Kidney (tissue), 14 donors: ENCODE data around the gene RETREG1. TPM values are rescaled to one million over a fixed set of nuclear protein-coding genes. Genes with fewer than 3 reads are reported as not detected.

Experiments
- DNase-seq, 5 donors: peaks; one replicate each; pipeline ENCODE4 v3.0.0-alpha.2; 2013 to 2020
- FAIRE-seq: peaks from 2 replicates; lab custom pipeline; 2012; peaks lifted over from hg19 to GRCh38; lab: Jason Lieb, UNC
- H3K27ac ChIP-seq, 2 donors: one replicate each; pipeline ENCODE4 v1.7.0; 2013; ENCODE audit warnings: low read depth in 2 of 2, low read length in 2 of 2, inconsistent platforms in 1 of 2
- H3K27me3 ChIP-seq: one replicate; pipeline ENCODE4 v1.7.1; 2013; ENCODE audit warnings: low read length, inconsistent platforms; ENCODE audit not compliant: control insufficient read depth, insufficient read depth
- H3K36me3 ChIP-seq, 3 donors: one replicate each; pipeline versions ENCODE4 v1.7.0 to v1.7.1; 2013; ENCODE audit warnings: low read length in 3 of 3, control low read depth in 1 of 3, inconsistent platforms in 1 of 3; ENCODE audit not compliant: insufficient read depth in 3 of 3, control insufficient read depth in 2 of 3
- H3K4me1 ChIP-seq, 3 donors: one replicate each; pipeline versions ENCODE4 v1.7.0 to v1.7.1; 2013; ENCODE audit warnings: low read length in 3 of 3, inconsistent platforms in 1 of 3, low read depth in 1 of 3; ENCODE audit not compliant: control insufficient read depth in 2 of 3, insufficient read depth in 2 of 3
- H3K4me3 ChIP-seq, 3 donors: one replicate each; pipeline versions ENCODE4 v1.7.0 to v1.8.1; 2013; ENCODE audit warnings: low read length in 3 of 3, control low read depth in 1 of 3, inconsistent platforms in 1 of 3
- H3K9ac ChIP-seq, 3 donors: one replicate each; pipeline versions ENCODE4 v1.7.0 to v1.7.1; 2013; ENCODE audit warnings: low read length in 3 of 3, control low read depth in 1 of 3, inconsistent platforms in 1 of 3
- H3K9me3 ChIP-seq, 3 donors: one replicate each; pipeline versions ENCODE4 v1.7.0 to v1.7.1; 2013; ENCODE audit warnings: low read length in 3 of 3, control low read depth in 1 of 3, inconsistent platforms in 1 of 3; ENCODE audit not compliant: control insufficient read depth in 2 of 3, insufficient read depth in 1 of 3
- CTCF ChIP-seq: IDR thresholded peaks from 3 replicates; pipeline ENCODE4 v1.5.1; 2012; ENCODE audit warnings: mild to moderate bottlenecking, moderate library complexity, borderline replicate concordance; ENCODE audit not compliant: insufficient read depth; ENCODE audit errors: extremely low read depth
- intact Hi-C: fragments of 100-400 bp; cut with DNase I; formaldehyde crosslinking; loops from one replicate; pipeline ENCODE4 v1.11.1; 2022
- polyA plus RNA-seq: library from polyadenylated mRNA; stranded (reverse); fragments of 350-450 nt; fragmentation: Illumina TruSeq; extraction: RNeasy Lipid Tissue Mini Kit (QIAGEN cat#74804); gene quantifications from one replicate; pipeline ENCODE4 v1.2.3, GENCODE V29; 2014; ENCODE audit warnings: low read depth, low replicate concordance; ENCODE audit not compliant: insufficient read depth
- total RNA-seq: library from RNA; stranded (reverse); fragmentation: NEBNext Ultra II Directional; extraction: Animal tissue kit (Norgen Biotek cat#: 25700); gene quantifications from one replicate; pipeline ENCODE4 v1.2.1, GENCODE V29; 2021
- donor health status: control.
- donor health status: control.
- donor health status: control.
- donor health status: control.
- donor health status: control.
- donor health status: DM: yes; HTN: yes; CAD: no.
- donor health status: Normal renal cell carcinoma (clear cell type).

Gene RETREG1
- total and polyA plus RNA-seq, 2 donors from 2014 or later: 53.6 to 104 TPM

DNA sequence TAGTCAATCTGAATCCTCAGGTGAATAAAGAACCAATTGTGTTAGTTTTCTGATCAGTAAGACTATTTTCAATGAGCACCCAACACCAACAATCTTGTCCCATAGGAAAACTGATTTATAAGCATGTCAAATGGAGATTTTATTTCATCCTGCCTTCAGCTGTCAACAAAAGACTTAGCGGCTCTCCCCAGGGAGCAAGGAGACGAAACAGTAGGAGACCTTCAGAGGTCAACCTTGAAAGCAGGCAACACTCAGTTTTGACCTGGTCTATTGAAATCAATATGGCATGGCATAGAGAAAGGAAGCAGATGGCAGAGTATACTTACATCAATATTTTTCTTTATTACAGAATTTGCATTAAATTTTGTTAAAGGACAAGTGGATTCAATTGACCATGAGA lies 185.3 kb downstream of the RETREG1 start:
- FAIRE-seq: no peak
- TF ChIP-seq CTCF: no peak
- no peak for DNase-seq

DNA sequence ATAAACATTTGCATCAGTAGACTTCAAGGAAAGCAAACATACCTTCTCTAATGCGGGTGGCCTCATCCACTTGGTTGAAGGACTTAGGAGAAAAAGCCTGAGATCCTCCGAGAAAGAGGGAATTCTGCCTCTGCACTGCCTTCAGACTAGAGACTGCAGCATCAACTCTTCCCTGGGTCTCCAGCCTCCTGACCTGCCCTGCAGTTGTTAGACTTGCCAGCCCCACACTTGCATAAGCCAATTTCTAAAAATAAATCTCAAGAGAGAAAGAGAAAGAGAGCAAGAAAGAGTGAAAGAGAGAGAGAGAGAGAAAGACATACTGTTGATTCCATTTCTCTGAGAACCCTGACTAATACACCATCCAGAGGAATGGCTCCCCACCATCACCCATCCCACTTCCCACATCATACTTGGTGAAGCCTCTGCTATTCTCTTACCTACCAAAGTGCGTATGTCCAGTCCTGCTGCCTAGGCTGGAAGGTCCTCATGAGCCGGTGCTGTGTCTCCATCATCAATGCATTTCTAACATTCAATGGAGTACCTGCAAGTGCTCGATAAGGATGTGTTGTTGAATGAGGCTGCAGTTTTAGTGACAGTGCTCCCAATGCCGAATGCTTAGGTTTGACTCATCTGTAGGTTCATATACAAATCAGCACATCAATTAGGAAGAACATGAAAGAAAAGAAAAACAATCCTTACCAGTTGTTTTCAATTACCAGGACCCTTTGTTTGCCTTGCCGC lies 186.3 kb downstream of the RETREG1 start:
- intact Hi-C loops: no loop called here
- Histone ChIP-seq H3K9me3 (no peaks in the 10 kb centered on the region), H3K4me3 (no peak overlapping the region), H3K9ac (no peak overlapping the region), H3K27me3 (no peaks in the 10 kb centered on the region), H3K27ac (no peak overlapping the region), H3K36me3 (no peaks in the 10 kb centered on the region), H3K4me1 (no peaks in the 10 kb centered on the region)
- FAIRE-seq (no peak), DNase-seq (no peak)
- no peak for TF ChIP-seq CTCF

More for the DNA sequence above, 185.3 kb downstream of the RETREG1 start:
- Histone ChIP-seq H3K9ac (no peak overlapping the region), H3K4me3 (no peak overlapping the region), H3K9me3 (no peaks in the 10 kb centered on the region), H3K4me1 (no peaks in the 10 kb centered on the region), H3K27ac (no peak overlapping the region), H3K36me3 (no peaks in the 10 kb centered on the region), H3K27me3 (no peaks in the 10 kb centered on the region)
- intact Hi-C loops: no loop called here

- H3K4me3 ChIP-seq: no peak overlapping the region
- no peak for TF ChIP-seq CTCF
- no peaks in the 10 kb centered on the region for H3K4me1 ChIP-seq
- H3K27ac ChIP-seq: no peak overlapping the region
- no peaks in the 10 kb centered on the region for H3K9me3 ChIP-seq
- H3K9ac ChIP-seq: no peak overlapping the region
- intact Hi-C loops: no loop called here
- DNase-seq: no peak
- H3K36me3 ChIP-seq: no peaks in the 10 kb centered on the region
- H3K27me3 ChIP-seq: no peaks in the 10 kb centered on the region
- no peak for FAIRE-seq
These were observed 188.4 kb downstream of the RETREG1 start for GRCh38 chr5:16428359-16428758.
